Omental fat pad (tissue), 4 donors: ENCODE data around the gene MUC13. TPM values are rescaled to one million over a fixed set of nuclear protein-coding genes. Genes with fewer than 3 reads are reported as not detected.

Source experiments
- ATAC-seq: fragments of 150-250 bp; one replicate; pipeline ENCODE4 v1.9.1; 2016; ENCODE audit warnings: mild to moderate bottlenecking, moderate library complexity; ENCODE audit not compliant: low FRiP score
- DNase-seq: peaks from one replicate; pipeline ENCODE4 v3.0.0-alpha.2; 2019; ENCODE audit warnings: low spot score
- total RNA-seq, 4 donors: library from RNA; depleted of rRNA; stranded (reverse); fragments of >200 nt; gene quantifications; one replicate each; pipeline ENCODE4 v1.1.0, GENCODE V29; 2016
- TF ChIP-seq, protein P1 (sequence below), 3 donors: fragments of 450-650 bp; IDR thresholded peaks; one replicate each; pipeline ENCODE4 v1.5.1; 2016 to 2017; ENCODE audit warnings: antibody characterized with exemption in 3 of 3, mild to moderate bottlenecking in 3 of 3, moderate library complexity in 2 of 3

The MUC13 gene
- total RNA-seq, 4 donors from 2014 or later: not detected

- TF ChIP-seq, protein P1, sequence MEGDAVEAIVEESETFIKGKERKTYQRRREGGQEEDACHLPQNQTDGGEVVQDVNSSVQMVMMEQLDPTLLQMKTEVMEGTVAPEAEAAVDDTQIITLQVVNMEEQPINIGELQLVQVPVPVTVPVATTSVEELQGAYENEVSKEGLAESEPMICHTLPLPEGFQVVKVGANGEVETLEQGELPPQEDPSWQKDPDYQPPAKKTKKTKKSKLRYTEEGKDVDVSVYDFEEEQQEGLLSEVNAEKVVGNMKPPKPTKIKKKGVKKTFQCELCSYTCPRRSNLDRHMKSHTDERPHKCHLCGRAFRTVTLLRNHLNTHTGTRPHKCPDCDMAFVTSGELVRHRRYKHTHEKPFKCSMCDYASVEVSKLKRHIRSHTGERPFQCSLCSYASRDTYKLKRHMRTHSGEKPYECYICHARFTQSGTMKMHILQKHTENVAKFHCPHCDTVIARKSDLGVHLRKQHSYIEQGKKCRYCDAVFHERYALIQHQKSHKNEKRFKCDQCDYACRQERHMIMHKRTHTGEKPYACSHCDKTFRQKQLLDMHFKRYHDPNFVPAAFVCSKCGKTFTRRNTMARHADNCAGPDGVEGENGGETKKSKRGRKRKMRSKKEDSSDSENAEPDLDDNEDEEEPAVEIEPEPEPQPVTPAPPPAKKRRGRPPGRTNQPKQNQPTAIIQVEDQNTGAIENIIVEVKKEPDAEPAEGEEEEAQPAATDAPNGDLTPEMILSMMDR (IDR thresholded peaks at IDR 0.05): no peak
- ATAC-seq (no peak), DNase-seq (no peak)
Observed at GRCh38 chr3:124877674-124878073, 56.9 kb downstream of the MUC13 start.

DNA sequence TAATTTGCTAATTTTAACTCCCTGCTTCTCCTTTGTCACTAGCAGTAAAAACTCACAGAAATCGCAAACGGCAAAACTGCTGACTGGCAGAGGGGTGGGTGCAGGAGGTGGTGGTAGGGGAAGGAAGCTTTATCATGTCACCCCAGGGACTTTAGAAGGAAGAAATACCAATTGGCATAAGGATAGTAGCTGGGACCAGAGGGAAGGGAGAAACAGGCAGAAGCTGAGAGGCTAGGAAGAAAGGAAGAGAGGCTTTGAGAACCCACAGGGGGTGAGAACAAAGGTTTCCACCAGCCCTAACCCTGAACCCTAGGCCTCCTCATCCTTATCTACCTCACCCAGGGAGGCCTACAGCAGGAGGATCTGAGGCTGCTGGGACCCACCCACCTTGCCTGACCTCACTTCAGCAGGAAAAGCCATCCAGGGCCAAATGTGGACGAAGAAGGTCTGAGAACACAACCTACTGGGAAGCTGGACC is 58.1 kb downstream of the MUC13 start:
- DNase-seq (no peak), ATAC-seq (no peak)
- TF ChIP-seq, protein P1 (IDR thresholded peaks at IDR 0.05): no peak

GRCh38 chr3:124873226-124873625 is 61.3 kb downstream of the MUC13 start:
- DNase-seq (no peak), ATAC-seq (no peak)
- TF ChIP-seq, protein P1 (IDR thresholded peaks at IDR 0.05): no peak

DNA sequence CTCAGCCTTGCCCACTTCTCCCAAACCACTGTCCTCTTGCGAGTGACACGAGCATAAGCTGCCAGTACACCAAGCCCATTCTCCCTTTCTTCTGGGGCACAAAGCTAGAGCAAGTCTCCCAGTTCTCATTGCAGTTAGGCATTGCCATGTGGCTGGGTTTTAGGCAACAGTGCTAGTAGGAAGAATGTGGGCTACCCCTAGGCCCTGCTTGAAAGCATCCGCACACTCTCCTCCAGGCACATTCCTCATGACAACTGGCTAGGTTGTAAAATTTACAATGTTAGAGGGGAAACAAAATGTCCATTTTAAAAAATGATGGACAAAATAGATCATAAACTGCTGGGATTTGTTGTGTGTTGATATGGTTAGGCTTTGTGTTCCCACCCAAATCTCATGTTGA is 67.0 kb downstream of the MUC13 start:
- TF ChIP-seq, protein P1 (IDR thresholded peaks at IDR 0.05): no peak
- no peak for DNase-seq
- ATAC-seq: no peak

DNA sequence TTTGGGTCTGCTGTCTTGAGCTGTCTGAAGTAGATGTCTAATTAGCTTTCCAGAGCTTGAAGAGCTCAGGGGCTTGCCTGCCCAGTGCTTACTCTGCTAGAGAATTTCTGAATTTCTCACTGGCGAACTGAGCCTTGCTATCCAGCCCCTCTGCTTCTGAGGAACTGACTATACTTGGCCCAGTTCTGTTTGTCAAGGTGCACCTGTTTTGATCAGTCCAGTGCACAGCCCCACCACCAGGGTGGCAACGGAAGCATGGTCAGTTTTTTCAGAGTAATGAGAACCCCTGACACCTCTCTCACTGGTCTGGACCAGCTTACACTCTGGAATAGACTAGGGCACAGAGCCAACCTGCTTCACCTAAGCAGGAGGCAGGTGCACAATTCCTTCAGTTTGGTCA is 72.5 kb downstream of the MUC13 start:
- DNase-seq: no peak
- TF ChIP-seq, protein P1 (IDR thresholded peaks at IDR 0.05): no peak
- ATAC-seq: no peak

- ATAC-seq: no peak
- no peak for DNase-seq
- TF ChIP-seq, protein P1 (IDR thresholded peaks at IDR 0.05): no peak
Observed at GRCh38 chr3:124861041-124861440, 73.5 kb downstream of the MUC13 start.

DNA sequence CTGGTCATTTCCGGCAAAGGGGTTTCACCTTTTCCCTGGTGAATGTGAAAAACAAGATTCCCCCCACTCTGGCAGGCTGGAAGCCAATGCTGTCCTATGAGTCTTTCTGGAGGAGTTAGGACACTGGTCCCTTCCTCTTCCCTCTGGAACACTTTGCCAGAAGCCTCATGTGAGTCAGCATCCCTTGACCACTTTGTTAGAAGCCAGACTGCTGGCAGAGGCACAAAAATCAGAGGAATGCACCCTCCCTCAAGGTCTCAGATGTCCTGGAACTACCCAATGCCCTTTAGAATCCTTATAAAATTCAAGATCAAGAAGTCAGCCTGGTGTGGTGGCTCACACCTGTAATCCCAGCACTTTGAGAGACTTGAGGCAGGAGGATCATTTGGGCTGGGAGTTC is 74.0 kb downstream of the MUC13 start:
- peak; percentile 71 for DNase-seq
- peak; percentile 88 for ATAC-seq
- TF ChIP-seq, protein P1 (IDR thresholded peaks at IDR 0.05): no peak
